HepG2 (cell line): ENCODE measurements around the gene TNP2. TPM values are rescaled to one million over a fixed set of nuclear protein-coding genes. Genes with fewer than 3 reads are reported as not detected.

Source experiments
- AFF4 ChIP-seq: sonication (generic); formaldehyde crosslinking; IDR thresholded peaks from 2 replicates; pipeline ENCODE4 v1.4.0; 2020; ENCODE audit warnings: missing genetic modification reagents
- BRCA1 ChIP-seq: sonication (generic); formaldehyde crosslinking; IDR thresholded peaks from 2 replicates; pipeline ENCODE4 v1.4.0; 2020; ENCODE audit warnings: missing genetic modification reagents
- BRD4 ChIP-seq: sonication (generic); formaldehyde crosslinking; IDR thresholded peaks from 2 replicates; pipeline ENCODE4 v1.4.0; 2020; ENCODE audit warnings: missing genetic modification reagents
- CCDC6 ChIP-seq: sonication (generic); formaldehyde crosslinking; IDR thresholded peaks from 2 replicates; pipeline ENCODE4 v1.8.1; 2022; ENCODE audit warnings: mild to moderate bottlenecking, missing genetic modification reagents, moderate library complexity
- CEBPG ChIP-seq: IDR thresholded peaks from 2 replicates; pipeline ENCODE4 v1.6.1; 2016
- IKZF1 ChIP-seq: fragments of 450-650 bp; IDR thresholded peaks from 2 replicates; pipeline ENCODE4 v1.7.1; 2016
- JARID2 ChIP-seq: sonication (generic); formaldehyde crosslinking; IDR thresholded peaks from 2 replicates; pipeline ENCODE4 v1.8.1; 2023; ENCODE audit warnings: missing genetic modification reagents, inconsistent platforms; ENCODE audit not compliant: insufficient replicate concordance
- KLF9 ChIP-seq: IDR thresholded peaks from 2 replicates; pipeline ENCODE4 v1.6.1; 2016; ENCODE audit warnings: low read depth
- MAX ChIP-seq: IDR thresholded peaks from 2 replicates; pipeline ENCODE4 v1.6.1; 2012; ENCODE audit warnings: inconsistent platforms
- MIXL1 ChIP-seq: IDR thresholded peaks from 2 replicates; pipeline ENCODE4 v1.6.1; 2016
- MTERF4 ChIP-seq: sonication (generic); formaldehyde crosslinking; IDR thresholded peaks from 2 replicates; pipeline ENCODE4 v1.8.0; 2023; ENCODE audit warnings: mild to moderate bottlenecking, missing genetic modification reagents
- MTF2 ChIP-seq: sonication (generic); formaldehyde crosslinking; IDR thresholded peaks from 2 replicates; pipeline ENCODE4 v1.5.0; 2020; ENCODE audit warnings: missing genetic modification reagents, borderline replicate concordance
- REL ChIP-seq: sonication (generic); formaldehyde crosslinking; conservative IDR thresholded peaks from 2 replicates; pipeline ENCODE4 v1.8.0; 2022; ENCODE audit warnings: mild to moderate bottlenecking, missing genetic modification reagents, moderate library complexity
- SMAD3 ChIP-seq: sonication (generic); formaldehyde crosslinking; IDR thresholded peaks from 2 replicates; pipeline ENCODE4 v1.4.0; 2020; ENCODE audit warnings: missing genetic modification reagents
- SUZ12 ChIP-seq: fragments of 150-350 bp; IDR thresholded peaks from 2 replicates; pipeline ENCODE4 v1.6.1; 2014; ENCODE audit warnings: low read depth, low read length
- THYN1 ChIP-seq: sonication (generic); formaldehyde crosslinking; IDR thresholded peaks from 2 replicates; pipeline ENCODE4 v1.8.1; 2023; ENCODE audit warnings: low read depth, mild to moderate bottlenecking, moderate library complexity, missing genetic modification reagents, borderline replicate concordance
- TRIM24 ChIP-seq: sonication (generic); formaldehyde crosslinking; IDR thresholded peaks from 2 replicates; pipeline ENCODE4 v1.8.0; 2022; ENCODE audit warnings: mild to moderate bottlenecking, missing genetic modification reagents
- ZNF138 ChIP-seq: sonication (generic); formaldehyde crosslinking; IDR thresholded peaks from 2 replicates; pipeline ENCODE4 v1.5.0; 2020; ENCODE audit warnings: mild to moderate bottlenecking, low read depth, missing genetic modification reagents
- ZNF230 ChIP-seq: sonication (generic); formaldehyde crosslinking; IDR thresholded peaks from 2 replicates; pipeline ENCODE4 v1.4.0; 2020; ENCODE audit warnings: mild to moderate bottlenecking, missing genetic modification reagents
- ZNF275 ChIP-seq: sonication (generic); formaldehyde crosslinking; IDR thresholded peaks from 2 replicates; pipeline ENCODE4 v1.8.0; 2022; ENCODE audit warnings: missing genetic modification reagents, mild to moderate bottlenecking, inconsistent platforms, borderline replicate concordance
- ZNF451 ChIP-seq: sonication (generic); formaldehyde crosslinking; IDR thresholded peaks from 2 replicates; pipeline ENCODE4 v1.5.0; 2020; ENCODE audit warnings: mild to moderate bottlenecking, missing genetic modification reagents
- ZNF512 ChIP-seq: sonication (generic); formaldehyde crosslinking; IDR thresholded peaks from 2 replicates; pipeline ENCODE4 v1.4.0; 2020; ENCODE audit warnings: mild to moderate bottlenecking, missing genetic modification reagents
- ZNF567 ChIP-seq: sonication (generic); formaldehyde crosslinking; IDR thresholded peaks from 2 replicates; pipeline ENCODE4 v1.8.1; 2023; ENCODE audit warnings: mild to moderate bottlenecking, missing genetic modification reagents, borderline replicate concordance
- ZNF850 ChIP-seq: sonication (generic); formaldehyde crosslinking; conservative IDR thresholded peaks from 2 replicates; pipeline ENCODE4 v1.9.0; 2021; ENCODE audit warnings: mild to moderate bottlenecking, missing genetic modification reagents
- polyA plus RNA-seq, 8 experiments: library from polyadenylated mRNA; depleted of rRNA in 3 of 8; stranded (reverse) in 7 of 8; unstranded in 1 of 8; fragments of >200 nt; fragmentation: Illumina TruSeq in 4 of 8; extraction: Trizol in 4 of 8; gene quantifications; 2 replicates each; pipeline versions ENCODE4 v1.2.1 to v1.2.3, GENCODE V29; 2011 to 2016; ENCODE audit warnings: low read depth in 4 of 8, missing spikeins in 1 of 8, mixed read lengths in 1 of 8; ENCODE audit not compliant: insufficient read depth in 1 of 8
- total RNA-seq, 5 experiments: library from RNA; depleted of rRNA; stranded (reverse); fragments of >200 nt; fragmentation: Illumina TruSeq; extraction: Trizol; gene quantifications; 2 replicates each; pipeline ENCODE4 v1.2.3, GENCODE V29; 2016; ENCODE audit warnings: low read depth in 1 of 5

The TNP2 gene
- total and polyA plus RNA-seq, 2 of the 13 experiments (the other 11 are each of a cell fraction or from before 2014, with no cell fraction given), result not detected

GRCh38 chr16:11309895-11310633 is 40.9 kb upstream of the TNP2 start (continued):
- TF ChIP-seq REL (no peak), KLF9 (CRISPR knock-in tag) (no peak), MIXL1 (CRISPR knock-in tag) (peak; percentile 94), ZNF451 (CRISPR knock-in tag) (no peak), ZNF850 (CRISPR knock-in tag) (no peak), SUZ12 (no peak), ZNF230 (no peak), TRIM24 (CRISPR knock-in tag) (peak; percentile 58), CCDC6 (CRISPR knock-in tag) (no peak), ZNF567 (CRISPR knock-in tag) (no peak), THYN1 (no peak), AFF4 (CRISPR knock-in tag) (no peak), IKZF1 (no peak), BRD4 (CRISPR knock-in tag) (peak; percentile 24; the same call in 1 of the 2 replicates), BRCA1 (CRISPR knock-in tag) (no peak; the same call in 1 of the 2 replicates), MTERF4 (no peak), ZNF138 (CRISPR knock-in tag) (no peak; the same call in 1 of the 2 replicates), MTF2 (CRISPR knock-in tag) (no peak), MAX (peak; percentile 76), JARID2 (CRISPR knock-in tag) (no peak), CEBPG (CRISPR knock-in tag) (peak; percentile 63), SMAD3 (CRISPR knock-in tag) (no peak), ZNF275 (CRISPR knock-in tag) (no peak), ZNF512 (no peak)
